ENCODE measurements around the gene DLGAP1. TPM values are rescaled to one million over a fixed set of nuclear protein-coding genes. Genes with fewer than 3 reads are reported as not detected.
A peak's percentile ranks its signal among the peaks of the same experiment; 100 is the strongest.

Gene DLGAP1
- polyA plus RNA-seq, 1 experiment: 0.09 TPM

DNA sequence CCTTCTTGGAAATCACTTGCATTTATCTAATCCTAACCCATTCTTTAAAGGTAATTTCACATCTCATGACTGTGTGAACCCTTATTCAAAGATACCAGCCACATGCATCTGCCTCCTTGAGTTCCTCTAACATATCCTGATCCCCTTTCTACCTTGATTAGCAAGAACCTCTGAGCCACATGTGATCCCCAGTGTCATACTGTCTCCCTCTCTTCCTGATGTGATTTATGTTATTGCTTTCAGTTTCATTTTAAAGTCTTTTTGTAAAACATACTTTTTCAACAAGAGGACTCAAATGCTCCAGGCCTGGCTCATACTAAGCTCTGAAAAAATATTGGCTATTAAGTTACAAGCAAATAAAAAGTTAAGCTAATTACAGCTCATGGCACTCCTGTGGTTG lies 470.1 kb downstream of the DLGAP1 start:
- ChIA-PET CTCF (interaction anchor here (0.6 to 6.4 kb wide), 5 partner anchors 10 to 282 kb away, joined by 4 to 59 read pairs (median 16); no protein-coding TSS in a partner anchor), POLR2A (interaction anchor here (1.0 kb wide), 1 partner anchor 238 kb away, joined by 4 read pairs; no protein-coding TSS in a partner anchor)
- DNase-seq (ENCODE audit: low read depth, low spot score): no peak
- TF ChIP-seq, protein P1, sequence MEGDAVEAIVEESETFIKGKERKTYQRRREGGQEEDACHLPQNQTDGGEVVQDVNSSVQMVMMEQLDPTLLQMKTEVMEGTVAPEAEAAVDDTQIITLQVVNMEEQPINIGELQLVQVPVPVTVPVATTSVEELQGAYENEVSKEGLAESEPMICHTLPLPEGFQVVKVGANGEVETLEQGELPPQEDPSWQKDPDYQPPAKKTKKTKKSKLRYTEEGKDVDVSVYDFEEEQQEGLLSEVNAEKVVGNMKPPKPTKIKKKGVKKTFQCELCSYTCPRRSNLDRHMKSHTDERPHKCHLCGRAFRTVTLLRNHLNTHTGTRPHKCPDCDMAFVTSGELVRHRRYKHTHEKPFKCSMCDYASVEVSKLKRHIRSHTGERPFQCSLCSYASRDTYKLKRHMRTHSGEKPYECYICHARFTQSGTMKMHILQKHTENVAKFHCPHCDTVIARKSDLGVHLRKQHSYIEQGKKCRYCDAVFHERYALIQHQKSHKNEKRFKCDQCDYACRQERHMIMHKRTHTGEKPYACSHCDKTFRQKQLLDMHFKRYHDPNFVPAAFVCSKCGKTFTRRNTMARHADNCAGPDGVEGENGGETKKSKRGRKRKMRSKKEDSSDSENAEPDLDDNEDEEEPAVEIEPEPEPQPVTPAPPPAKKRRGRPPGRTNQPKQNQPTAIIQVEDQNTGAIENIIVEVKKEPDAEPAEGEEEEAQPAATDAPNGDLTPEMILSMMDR (IDR thresholded peaks at IDR 0.05; ENCODE audit: low read depth, low read length): no peak
- H3K9me3 ChIP-seq (ENCODE audit: control insufficient read depth, insufficient read depth, low read length): no peaks in the 10 kb centered on the region
- no peaks in the 10 kb centered on the region for H3K27me3 ChIP-seq (ENCODE audit: control insufficient read depth, insufficient read depth, low read length)
- H3K4me3 ChIP-seq (ENCODE audit: low read depth, low read length): no peak overlapping the region
- H3K27ac ChIP-seq (ENCODE audit: low read depth, low read length): peak overlapping the region; percentile 66

- CTCF ChIA-PET: interaction anchor here (3.6 to 6.4 kb wide), 3 partner anchors 11 to 212 kb away, joined by 16 to 59 read pairs (median 45); no protein-coding TSS in a partner anchor
- Histone ChIP-seq H3K9me3 (ENCODE audit: control insufficient read depth, insufficient read depth, low read length) (no peaks in the 10 kb centered on the region), H3K27ac (ENCODE audit: low read depth, low read length) (peak overlapping the region; percentile 66), H3K4me3 (ENCODE audit: low read depth, low read length) (no peak overlapping the region), H3K27me3 (ENCODE audit: control insufficient read depth, insufficient read depth, low read length) (no peaks in the 10 kb centered on the region)
- DNase-seq (ENCODE audit: low read depth, low spot score): no peak
- TF ChIP-seq, protein P1 (IDR thresholded peaks at IDR 0.05; ENCODE audit: low read depth, low read length): no peak
- POLR2A ChIA-PET: no interaction called here
Observed at GRCh38 chr18:3984163-3984757, 470.8 kb downstream of the DLGAP1 start.

DNA sequence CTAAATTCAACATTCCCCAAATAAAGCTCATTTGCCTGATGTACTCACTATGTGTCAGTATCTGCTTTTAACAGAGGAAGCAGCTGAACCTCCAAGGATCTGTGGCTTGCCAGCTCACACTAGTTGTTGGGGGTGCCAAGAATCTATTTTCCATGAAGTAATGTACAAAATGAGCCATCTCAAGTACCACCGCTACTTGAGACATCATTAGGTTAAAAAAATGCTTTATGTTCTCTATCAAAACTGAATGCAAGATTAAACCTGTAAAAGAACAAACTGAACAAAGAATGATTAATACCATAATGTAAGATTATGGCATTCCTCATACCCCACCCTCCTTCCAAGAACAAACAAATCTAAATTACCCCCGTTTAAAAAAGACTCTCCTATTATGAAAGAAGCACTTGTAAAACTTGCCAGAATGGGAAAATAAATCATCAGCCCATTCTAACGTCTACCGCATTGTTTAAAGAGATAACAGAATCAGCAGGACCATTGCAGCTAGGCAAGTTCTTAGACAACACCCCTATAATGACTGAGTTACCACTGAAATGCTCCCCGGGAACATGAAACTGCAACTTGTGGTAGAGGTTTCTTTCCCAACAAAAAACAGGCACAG lies 471.6 kb downstream of the DLGAP1 start:
- peak; percentile 33 for DNase-seq (ENCODE audit: low read depth, low spot score)
- CTCF ChIA-PET: interaction anchor here (0.6 to 1.0 kb wide), 3 partner anchors 11 to 15 kb away, joined by 3 read pairs; no protein-coding TSS in a partner anchor
- Histone ChIP-seq H3K4me3 (ENCODE audit: low read depth, low read length) (no peak overlapping the region), H3K27ac (ENCODE audit: low read depth, low read length) (no peak overlapping the region), H3K27me3 (ENCODE audit: control insufficient read depth, insufficient read depth, low read length) (no peaks in the 10 kb centered on the region), H3K9me3 (ENCODE audit: control insufficient read depth, insufficient read depth, low read length) (no peaks in the 10 kb centered on the region; the same call in 1 of the 2 replicates)
- TF ChIP-seq, protein P1 (IDR thresholded peaks at IDR 0.05; ENCODE audit: low read depth, low read length): no peak
- POLR2A ChIA-PET: no interaction called here

DNA sequence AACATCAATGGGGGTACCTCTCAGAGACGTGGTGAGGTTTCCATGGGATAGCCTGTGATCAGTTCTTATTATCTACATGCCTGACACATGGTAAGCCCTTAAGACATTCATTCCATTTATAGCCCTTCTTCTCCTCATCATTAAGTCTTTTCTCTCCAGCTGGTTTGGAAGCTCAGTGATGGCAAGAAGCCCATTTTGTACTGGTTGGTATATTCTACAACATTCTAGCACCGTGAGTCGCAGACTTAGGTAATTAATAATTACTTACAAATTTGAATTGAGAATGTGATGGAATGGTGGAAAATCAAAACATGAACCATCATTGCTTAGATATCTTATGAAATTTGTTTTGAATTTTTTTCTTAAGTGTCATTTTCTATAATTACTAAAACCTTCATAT lies 472.6 kb downstream of the DLGAP1 start:
- Histone ChIP-seq H3K27me3 (ENCODE audit: control insufficient read depth, insufficient read depth, low read length) (no peaks in the 10 kb centered on the region), H3K9me3 (ENCODE audit: control insufficient read depth, insufficient read depth, low read length) (peaks cover 7% of the 10 kb centered on the region; the same call in 1 of the 2 replicates), H3K27ac (ENCODE audit: low read depth, low read length) (no peak overlapping the region), H3K4me3 (ENCODE audit: low read depth, low read length) (no peak overlapping the region)
- POLR2A ChIA-PET: no interaction called here
- DNase-seq (ENCODE audit: low read depth, low spot score): peak; percentile 29
- TF ChIP-seq, protein P1 (IDR thresholded peaks at IDR 0.05; ENCODE audit: low read depth, low read length): no peak
- CTCF ChIA-PET: interaction anchor here (0.6 to 1.0 kb wide), 3 partner anchors 12 to 16 kb away, joined by 3 to 6 read pairs (median 3); no protein-coding TSS in a partner anchor

- ChIA-PET CTCF (no interaction called here), POLR2A (no interaction called here)
- TF ChIP-seq, protein P1 (IDR thresholded peaks at IDR 0.05; ENCODE audit: low read depth, low read length): no peak
- no peaks in the 10 kb centered on the region for H3K27me3 ChIP-seq (ENCODE audit: control insufficient read depth, insufficient read depth, low read length)
- H3K9me3 ChIP-seq (ENCODE audit: control insufficient read depth, insufficient read depth, low read length): peaks cover 7% of the 10 kb centered on the region; the same call in 1 of the 2 replicates
- DNase-seq (ENCODE audit: low read depth, low spot score): no peak
- no peak overlapping the region for H3K27ac ChIP-seq (ENCODE audit: low read depth, low read length)
- no peak overlapping the region for H3K4me3 ChIP-seq (ENCODE audit: low read depth, low read length)
Observed at GRCh38 chr18:3979024-3979423, 476.1 kb downstream of the DLGAP1 start.

Data from AG04450 (cell line).